CD4-positive, alpha-beta T cell treated with Interleukin-4 for 1 hour (primary cell): Measurements from ENCODE around the gene FEZF2.

Source experiments
- DNase-seq, 2 donors: peaks; one replicate each; pipeline ENCODE4 v3.0.0-alpha.2; 2020 to 2022

FEZF2 gene

DNA sequence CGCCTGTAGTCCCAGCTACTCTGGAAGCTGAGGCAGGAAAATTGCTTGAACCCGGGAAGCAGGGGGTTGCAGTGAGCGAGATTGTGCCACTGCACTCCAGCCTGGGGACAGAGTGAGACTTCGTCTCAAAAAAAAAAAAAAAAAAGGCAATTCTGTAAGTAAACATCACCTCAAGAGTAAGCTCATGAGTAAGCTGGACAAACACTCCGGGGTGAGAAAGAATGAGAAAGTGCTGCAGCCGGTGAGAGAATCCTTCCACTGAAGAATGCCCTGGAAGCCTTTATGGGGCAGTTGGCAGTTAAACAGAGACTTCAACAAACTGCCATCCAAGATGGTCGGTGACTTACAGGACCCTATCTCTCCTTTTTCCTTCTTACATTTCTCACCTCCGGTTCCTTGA lies 47.5 kb downstream of the FEZF2 start:
- DNase-seq: no peak

DNA sequence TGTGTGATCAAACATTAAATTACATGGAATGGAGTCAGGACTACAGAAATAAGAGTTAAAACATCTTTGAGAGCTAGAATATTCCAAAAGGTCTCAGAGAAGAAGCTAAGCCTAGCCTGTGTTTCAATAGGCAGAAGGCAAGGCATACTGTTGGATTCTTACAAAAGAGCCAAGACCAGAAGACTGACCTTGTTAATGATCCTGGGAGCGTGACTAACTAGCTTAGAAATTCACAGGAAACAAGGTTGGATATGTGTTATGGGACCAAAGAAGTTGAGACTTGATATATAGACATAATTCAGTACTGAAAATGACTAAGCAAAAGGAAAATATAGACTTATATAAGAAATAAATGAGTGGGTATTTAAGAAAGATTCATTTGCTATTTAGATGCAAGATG lies 50.1 kb downstream of the FEZF2 start:
- DNase-seq: no peak
